ENCODE data around the gene ABCC5.

The ABCC5 gene

DNA sequence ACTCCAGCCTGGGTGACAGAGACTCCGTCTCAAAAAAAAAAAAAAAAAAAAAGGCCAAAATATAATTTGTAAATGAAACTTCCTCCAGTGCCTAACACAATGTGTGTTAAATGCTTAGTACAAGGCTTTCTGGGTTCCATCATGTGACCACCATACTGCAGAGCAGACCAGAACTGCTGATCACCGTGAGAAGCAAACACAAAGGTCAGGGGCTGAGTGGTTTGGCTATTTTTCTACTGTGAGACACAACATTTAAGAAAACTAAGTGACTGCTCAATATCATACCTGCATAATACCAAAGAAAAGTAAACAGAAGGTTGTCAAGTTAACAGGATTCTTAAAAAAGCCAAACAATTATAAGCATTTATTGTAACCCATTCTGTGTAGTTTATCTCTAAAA lies 13.2 kb downstream of the ABCC5 start:
- H3K4me1 Mint-ChIP-seq (ENCODE audit: low read depth), result peaks cover 23% of the 10 kb centered on the region
- H3K27ac Mint-ChIP-seq, result no peak overlapping the region
- no peaks in the 10 kb centered on the region for H3K9me3 Mint-ChIP-seq
- H3K27me3 Mint-ChIP-seq, result no peaks in the 10 kb centered on the region
- no peak overlapping the region for H3K4me3 Mint-ChIP-seq
- peaks cover 19% of the 10 kb centered on the region for H3K36me3 Mint-ChIP-seq (ENCODE audit: low read depth)

GRCh38 chr3:184003187-184003967 lies 14.3 kb downstream of the ABCC5 start:
- no peak overlapping the region for H3K27ac Mint-ChIP-seq
- H3K27me3 Mint-ChIP-seq, result no peaks in the 10 kb centered on the region
- H3K4me1 Mint-ChIP-seq (ENCODE audit: low read depth), result peaks cover 23% of the 10 kb centered on the region
- H3K9me3 Mint-ChIP-seq, result no peaks in the 10 kb centered on the region
- H3K36me3 Mint-ChIP-seq (ENCODE audit: low read depth), result peaks cover 22% of the 10 kb centered on the region
- H3K4me3 Mint-ChIP-seq, result no peak overlapping the region

- Mint-ChIP-seq H3K4me3 (no peak overlapping the region), H3K27ac (no peak overlapping the region), H3K27me3 (no peaks in the 10 kb centered on the region), H3K36me3 (ENCODE audit: low read depth) (peaks cover 17% of the 10 kb centered on the region), H3K9me3 (no peaks in the 10 kb centered on the region), H3K4me1 (ENCODE audit: low read depth) (peaks cover 17% of the 10 kb centered on the region)
Observed at GRCh38 chr3:184002469-184002868, 15.2 kb downstream of the ABCC5 start.

GRCh38 chr3:184001761-184002160 lies 15.9 kb downstream of the ABCC5 start:
- H3K4me3 Mint-ChIP-seq, result no peak overlapping the region
- no peaks in the 10 kb centered on the region for H3K27me3 Mint-ChIP-seq
- no peak overlapping the region for H3K27ac Mint-ChIP-seq
- H3K4me1 Mint-ChIP-seq (ENCODE audit: low read depth), result peaks cover 11% of the 10 kb centered on the region
- H3K9me3 Mint-ChIP-seq, result no peaks in the 10 kb centered on the region
- peaks cover 17% of the 10 kb centered on the region for H3K36me3 Mint-ChIP-seq (ENCODE audit: low read depth)

- Mint-ChIP-seq H3K4me1 (ENCODE audit: low read depth) (no peaks in the 10 kb centered on the region), H3K4me3 (no peak overlapping the region), H3K36me3 (ENCODE audit: low read depth) (peaks cover 20% of the 10 kb centered on the region), H3K27ac (no peak overlapping the region), H3K9me3 (no peaks in the 10 kb centered on the region), H3K27me3 (no peaks in the 10 kb centered on the region)
Observed at GRCh38 chr3:183991403-183991802, 26.3 kb downstream of the ABCC5 start.

- Mint-ChIP-seq H3K9me3 (no peaks in the 10 kb centered on the region), H3K36me3 (ENCODE audit: low read depth) (peaks cover 20% of the 10 kb centered on the region), H3K27me3 (no peaks in the 10 kb centered on the region), H3K27ac (no peak overlapping the region), H3K4me3 (no peak overlapping the region), H3K4me1 (ENCODE audit: low read depth) (no peaks in the 10 kb centered on the region)
Observed at GRCh38 chr3:183988216-183988790, 29.4 kb downstream of the ABCC5 start.

DNA sequence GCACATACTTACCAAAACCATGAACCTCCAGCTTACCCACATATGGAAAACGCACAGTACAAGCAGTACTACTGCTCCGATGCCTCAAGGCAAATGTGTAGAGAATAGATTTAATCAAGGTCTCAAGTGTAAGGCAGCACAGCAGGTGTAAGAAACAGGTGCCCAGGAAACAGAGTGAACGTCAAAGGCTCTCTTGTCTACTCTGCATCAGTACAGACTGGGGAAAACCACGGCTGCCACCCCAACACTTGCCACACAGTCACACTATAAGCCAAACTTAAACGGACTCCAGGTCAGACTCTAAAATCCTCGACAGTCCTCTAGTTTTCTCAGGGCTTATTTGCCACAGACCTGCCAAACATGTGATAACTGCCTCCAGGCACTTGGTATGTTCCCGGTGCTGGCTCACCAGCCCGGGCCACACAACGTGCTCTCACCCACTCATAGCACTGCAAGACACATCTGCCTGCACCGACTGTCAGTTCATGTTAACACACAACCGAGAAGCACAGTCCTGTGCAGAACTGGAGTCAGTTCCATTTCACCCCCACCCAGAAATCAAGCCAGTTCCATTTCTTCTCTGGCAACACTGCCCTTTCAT lies 30.6 kb downstream of the ABCC5 start:
- H3K4me1 Mint-ChIP-seq (ENCODE audit: low read depth), result no peaks in the 10 kb centered on the region
- no peaks in the 10 kb centered on the region for H3K27me3 Mint-ChIP-seq
- no peak overlapping the region for H3K27ac Mint-ChIP-seq
- H3K4me3 Mint-ChIP-seq, result no peak overlapping the region
- peaks cover 20% of the 10 kb centered on the region for H3K36me3 Mint-ChIP-seq (ENCODE audit: low read depth)
- no peaks in the 10 kb centered on the region for H3K9me3 Mint-ChIP-seq

DNA sequence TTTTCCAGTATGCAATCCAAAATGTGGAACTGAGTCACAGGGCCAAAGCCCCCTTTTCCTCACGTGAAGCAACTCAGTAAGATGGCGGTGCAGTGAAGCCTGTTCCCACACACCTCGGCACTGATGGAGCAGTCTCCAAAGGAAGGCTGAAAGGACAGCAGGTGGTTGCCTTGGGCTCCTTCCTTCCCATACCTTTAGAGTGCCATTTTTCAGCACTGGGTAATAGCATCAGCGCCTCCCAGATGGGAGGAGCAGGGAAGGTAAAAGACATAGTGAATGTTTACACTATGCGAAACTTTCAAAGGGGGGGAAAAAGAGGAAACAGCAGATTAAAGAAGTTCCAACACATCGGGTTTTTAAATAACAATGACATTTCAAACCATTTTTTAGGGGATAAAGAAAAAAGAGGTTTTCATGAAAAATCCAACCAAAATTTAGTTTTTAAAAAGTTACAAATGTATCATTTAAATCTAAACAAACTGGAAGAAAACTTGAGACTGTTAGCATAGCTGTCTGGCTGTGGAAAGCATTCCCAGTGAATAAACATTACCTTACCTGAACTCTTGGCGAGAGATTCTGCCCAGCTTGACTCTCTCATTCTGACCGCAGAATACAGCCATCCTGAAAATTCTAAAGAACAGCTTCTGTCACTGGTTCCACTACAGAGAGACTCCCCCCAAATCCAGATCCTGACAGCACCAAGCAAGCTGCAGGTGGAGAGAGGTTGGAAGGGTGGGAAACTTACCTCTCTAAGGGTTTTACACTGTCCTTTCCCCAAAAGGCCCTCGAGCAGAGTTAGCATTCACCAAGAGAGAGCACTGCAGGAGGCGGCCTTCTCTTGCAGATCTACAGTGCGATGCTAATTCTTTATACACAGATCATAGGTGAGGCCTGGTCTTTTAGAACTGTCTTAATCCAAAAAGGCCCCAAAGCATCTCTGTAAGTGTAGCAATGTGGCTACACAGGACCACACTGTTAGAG lies 32.6 kb downstream of the ABCC5 start:
- H3K36me3 Mint-ChIP-seq (ENCODE audit: low read depth), result peaks cover 24% of the 10 kb centered on the region
- no peaks in the 10 kb centered on the region for H3K27me3 Mint-ChIP-seq
- H3K4me3 Mint-ChIP-seq, result no peak overlapping the region
- no peaks in the 10 kb centered on the region for H3K4me1 Mint-ChIP-seq (ENCODE audit: low read depth)
- no peaks in the 10 kb centered on the region for H3K9me3 Mint-ChIP-seq
- H3K27ac Mint-ChIP-seq, result no peak overlapping the region

GRCh38 chr3:183984127-183984740 lies 33.5 kb downstream of the ABCC5 start:
- Mint-ChIP-seq H3K27me3 (no peaks in the 10 kb centered on the region), H3K4me1 (ENCODE audit: low read depth) (no peaks in the 10 kb centered on the region), H3K27ac (no peak overlapping the region), H3K4me3 (no peak overlapping the region), H3K9me3 (no peaks in the 10 kb centered on the region), H3K36me3 (ENCODE audit: low read depth) (peaks cover 23% of the 10 kb centered on the region)

GRCh38 chr3:183981990-183982644 lies 35.6 kb downstream of the ABCC5 start:
- no peaks in the 10 kb centered on the region for H3K9me3 Mint-ChIP-seq
- H3K4me3 Mint-ChIP-seq, result no peak overlapping the region
- H3K27ac Mint-ChIP-seq, result no peak overlapping the region
- no peaks in the 10 kb centered on the region for H3K27me3 Mint-ChIP-seq
- peaks cover 18% of the 10 kb centered on the region for H3K36me3 Mint-ChIP-seq (ENCODE audit: low read depth)
- H3K4me1 Mint-ChIP-seq (ENCODE audit: low read depth), result no peaks in the 10 kb centered on the region

DNA sequence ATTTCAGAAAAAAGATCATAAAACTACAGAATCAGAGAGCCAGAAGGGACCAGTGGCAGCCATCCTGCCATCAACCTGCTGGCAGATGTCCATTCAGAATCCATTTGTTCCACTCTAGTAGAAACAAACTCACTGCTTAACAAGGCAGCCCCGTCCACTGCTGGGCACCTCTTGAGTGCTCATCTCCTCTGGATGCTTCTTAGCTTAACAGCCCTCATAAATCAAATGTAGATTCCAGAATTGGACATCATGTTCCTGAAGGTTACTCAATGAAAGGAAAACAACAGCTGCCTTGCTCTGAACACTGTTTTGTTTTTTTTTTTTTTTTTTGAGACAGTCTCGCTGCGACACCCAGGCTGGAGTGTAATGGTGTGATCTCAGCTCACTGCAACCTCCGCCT lies 37.3 kb downstream of the ABCC5 start:
- H3K4me3 Mint-ChIP-seq, result no peak overlapping the region
- peaks cover 22% of the 10 kb centered on the region for H3K36me3 Mint-ChIP-seq (ENCODE audit: low read depth)
- no peak overlapping the region for H3K27ac Mint-ChIP-seq
- no peaks in the 10 kb centered on the region for H3K4me1 Mint-ChIP-seq (ENCODE audit: low read depth)
- no peaks in the 10 kb centered on the region for H3K9me3 Mint-ChIP-seq
- H3K27me3 Mint-ChIP-seq, result no peaks in the 10 kb centered on the region

- no peak overlapping the region for H3K4me3 Mint-ChIP-seq
- H3K27me3 Mint-ChIP-seq, result no peaks in the 10 kb centered on the region
- no peak overlapping the region for H3K27ac Mint-ChIP-seq
- H3K36me3 Mint-ChIP-seq (ENCODE audit: low read depth), result peaks cover 30% of the 10 kb centered on the region
- no peaks in the 10 kb centered on the region for H3K9me3 Mint-ChIP-seq
- no peaks in the 10 kb centered on the region for H3K4me1 Mint-ChIP-seq (ENCODE audit: low read depth)
Observed at GRCh38 chr3:183975981-183976662, 41.6 kb downstream of the ABCC5 start.

- Mint-ChIP-seq H3K27me3 (no peaks in the 10 kb centered on the region), H3K27ac (no peak overlapping the region), H3K9me3 (no peaks in the 10 kb centered on the region), H3K4me1 (ENCODE audit: low read depth) (no peaks in the 10 kb centered on the region), H3K4me3 (no peak overlapping the region), H3K36me3 (ENCODE audit: low read depth) (peaks cover 17% of the 10 kb centered on the region)
Observed at GRCh38 chr3:183968666-183969245, 48.9 kb downstream of the ABCC5 start.

All from stimulated activated naive CD8-positive, alpha-beta T cell treated with anti-CD3 and anti-CD28 coated beads, Interleukin-15, Interleukin-2, amounts not matched to agents 100 ng/mL and 50 ng/mL, for 24 hours (primary cell).